Breast epithelium (tissue), 3 donors: ENCODE data around the gene MMD.

ENCODE experiments used
- POLR2A ChIP-seq: fragments of 450-650 bp; IDR thresholded peaks from one replicate; pipeline ENCODE4 v1.6.1; 2016; ENCODE audit warnings: antibody characterized with exemption, mild to moderate bottlenecking, moderate library complexity
- POLR2AphosphoS5 ChIP-seq, 3 donors: sonication (generic); formaldehyde crosslinking; IDR thresholded peaks; one replicate each; pipeline ENCODE4 v1.6.1; 2017; ENCODE audit warnings: antibody characterized with exemption in 3 of 3
- TF ChIP-seq, protein P1 (sequence below), 3 donors: fragments of 450-650 bp; IDR thresholded peaks; one replicate each; pipeline ENCODE4 v1.5.1; 2016 to 2017; ENCODE audit warnings: antibody characterized with exemption in 3 of 3, mild to moderate bottlenecking in 3 of 3, moderate library complexity in 3 of 3

DNA sequence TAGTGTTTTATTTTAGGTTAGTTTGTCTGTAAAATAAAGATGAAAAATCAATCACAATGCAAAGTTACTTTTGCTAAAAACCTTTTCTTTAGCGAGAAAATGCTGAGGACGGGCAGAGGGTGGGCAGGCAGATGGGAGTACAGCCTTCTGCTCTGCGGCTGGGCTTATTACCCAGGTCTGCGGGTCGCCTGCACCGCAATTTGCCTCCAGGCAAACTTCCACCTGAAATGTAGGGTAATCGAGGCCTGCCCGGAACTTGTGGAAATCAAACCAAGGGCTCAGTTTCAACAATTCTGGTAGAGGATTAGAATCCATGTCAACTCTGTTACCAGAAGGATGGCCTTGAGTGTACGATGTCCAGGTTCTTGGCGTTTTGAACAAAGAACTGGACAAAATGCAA, 22.3 kb upstream of the MMD start:
- TF ChIP-seq, protein P1, sequence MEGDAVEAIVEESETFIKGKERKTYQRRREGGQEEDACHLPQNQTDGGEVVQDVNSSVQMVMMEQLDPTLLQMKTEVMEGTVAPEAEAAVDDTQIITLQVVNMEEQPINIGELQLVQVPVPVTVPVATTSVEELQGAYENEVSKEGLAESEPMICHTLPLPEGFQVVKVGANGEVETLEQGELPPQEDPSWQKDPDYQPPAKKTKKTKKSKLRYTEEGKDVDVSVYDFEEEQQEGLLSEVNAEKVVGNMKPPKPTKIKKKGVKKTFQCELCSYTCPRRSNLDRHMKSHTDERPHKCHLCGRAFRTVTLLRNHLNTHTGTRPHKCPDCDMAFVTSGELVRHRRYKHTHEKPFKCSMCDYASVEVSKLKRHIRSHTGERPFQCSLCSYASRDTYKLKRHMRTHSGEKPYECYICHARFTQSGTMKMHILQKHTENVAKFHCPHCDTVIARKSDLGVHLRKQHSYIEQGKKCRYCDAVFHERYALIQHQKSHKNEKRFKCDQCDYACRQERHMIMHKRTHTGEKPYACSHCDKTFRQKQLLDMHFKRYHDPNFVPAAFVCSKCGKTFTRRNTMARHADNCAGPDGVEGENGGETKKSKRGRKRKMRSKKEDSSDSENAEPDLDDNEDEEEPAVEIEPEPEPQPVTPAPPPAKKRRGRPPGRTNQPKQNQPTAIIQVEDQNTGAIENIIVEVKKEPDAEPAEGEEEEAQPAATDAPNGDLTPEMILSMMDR (IDR thresholded peaks at IDR 0.05) = no peak
- TF ChIP-seq POLR2A (no peak), POLR2AphosphoS5 (IDR thresholded peaks at IDR 0.05) (no peak)
